NCI-H1048 (cell line): ENCODE data around the gene TRAF3IP1.
"Not testable (repeated sequence)": the region's sequence is repeated elsewhere in the genome, so short reads cannot be mapped to it uniquely, and the experiment has no call there.

Source experiments
- DNase-seq: peaks from one replicate; lab custom pipeline; 2025; lab: John Stamatoyannopoulos, UW

Gene TRAF3IP1

DNA sequence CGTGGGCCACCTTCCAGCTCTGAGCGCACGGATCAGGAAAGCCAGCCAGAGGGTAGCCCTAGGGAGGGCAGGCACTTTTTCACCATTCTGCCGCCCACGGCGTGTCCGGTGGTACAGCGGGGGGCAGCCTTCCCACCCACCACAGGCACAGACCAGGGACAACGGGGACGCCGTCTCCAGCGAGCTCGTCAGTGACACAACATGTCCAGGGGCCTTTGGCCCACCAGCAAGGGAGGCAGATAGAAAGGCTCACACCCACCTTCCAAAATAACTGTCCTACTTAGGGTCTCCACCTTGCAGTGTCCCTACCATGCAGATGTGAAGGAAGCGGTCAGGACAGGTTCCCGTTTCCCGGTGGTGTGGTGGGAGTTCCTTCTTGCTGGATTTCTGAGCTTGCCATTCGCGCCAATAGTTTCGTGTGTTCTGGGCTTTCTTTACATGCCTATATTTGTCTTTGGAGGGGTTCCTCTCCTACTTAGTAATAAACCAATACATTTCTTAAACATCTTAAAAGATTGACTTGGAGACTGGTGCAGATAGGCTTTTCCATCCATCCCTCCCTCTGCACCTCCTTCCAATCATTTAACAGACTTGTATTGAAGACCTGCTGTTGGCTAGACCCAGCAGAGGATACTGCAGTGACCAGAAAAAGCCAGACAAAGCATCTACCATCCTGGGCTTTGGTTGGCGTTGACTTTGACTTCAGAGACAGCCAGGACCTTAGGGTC, 107.3 kb downstream of the TRAF3IP1 start:
- no peak for DNase-seq

DNA sequence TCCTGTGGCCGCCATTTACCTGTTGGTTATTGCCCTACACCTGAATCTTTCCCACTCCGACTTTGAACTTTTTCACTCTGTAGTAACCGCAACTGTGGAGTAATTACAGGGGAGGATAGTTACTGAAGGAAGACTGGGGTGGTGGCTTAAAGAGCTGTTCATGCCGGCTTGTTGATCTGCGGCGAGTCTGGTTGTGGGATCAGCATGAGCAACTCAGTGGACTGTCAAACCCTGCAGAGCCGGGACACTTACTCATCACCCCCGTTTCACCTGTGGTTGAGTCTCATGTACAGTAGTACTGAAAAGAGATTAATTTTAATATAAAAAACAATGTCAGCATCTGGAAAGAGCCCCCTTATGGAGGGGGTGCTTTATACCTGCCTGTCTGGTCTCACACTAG, 108.5 kb downstream of the TRAF3IP1 start:
- DNase-seq = no peak

DNA sequence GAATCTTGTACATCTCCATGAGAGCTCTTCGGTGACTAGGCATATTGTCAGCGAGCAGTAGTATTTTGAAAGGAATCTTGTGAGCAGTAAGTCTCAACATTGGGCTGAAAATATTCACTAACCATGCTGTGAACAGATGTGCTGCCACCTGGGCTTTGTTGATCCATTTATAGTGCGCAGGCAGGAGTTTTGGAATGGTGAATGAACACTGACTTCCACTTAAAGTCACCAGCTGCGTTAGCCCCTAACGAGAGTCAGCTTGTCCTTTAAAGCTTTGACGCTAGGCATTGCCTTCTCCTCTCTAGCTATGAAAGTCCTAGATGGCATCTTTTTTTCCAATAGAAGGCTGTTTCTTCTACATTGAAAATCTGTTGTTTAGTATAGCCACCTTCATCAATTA, 110.5 kb downstream of the TRAF3IP1 start:
- DNase-seq = no peak

DNA sequence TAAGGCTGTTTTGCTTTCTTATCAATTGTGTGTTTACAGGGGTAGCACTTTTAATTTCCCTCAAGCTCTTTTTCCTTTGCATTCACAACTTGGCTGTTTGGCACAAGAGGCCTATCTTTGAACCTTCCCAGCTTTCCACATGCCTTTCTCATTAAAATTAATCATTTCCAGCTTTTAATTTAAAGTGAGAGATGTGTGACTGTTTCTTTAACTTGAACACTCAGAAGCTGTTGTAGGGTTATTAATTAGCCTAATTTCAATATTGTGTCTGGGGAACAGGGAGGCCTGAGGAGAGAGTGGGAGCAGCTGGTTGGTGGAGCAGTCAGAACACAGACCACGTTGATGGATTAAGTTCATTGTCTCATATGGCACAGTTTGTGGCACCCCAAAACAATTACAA, 111.1 kb downstream of the TRAF3IP1 start:
- no peak for DNase-seq

DNA sequence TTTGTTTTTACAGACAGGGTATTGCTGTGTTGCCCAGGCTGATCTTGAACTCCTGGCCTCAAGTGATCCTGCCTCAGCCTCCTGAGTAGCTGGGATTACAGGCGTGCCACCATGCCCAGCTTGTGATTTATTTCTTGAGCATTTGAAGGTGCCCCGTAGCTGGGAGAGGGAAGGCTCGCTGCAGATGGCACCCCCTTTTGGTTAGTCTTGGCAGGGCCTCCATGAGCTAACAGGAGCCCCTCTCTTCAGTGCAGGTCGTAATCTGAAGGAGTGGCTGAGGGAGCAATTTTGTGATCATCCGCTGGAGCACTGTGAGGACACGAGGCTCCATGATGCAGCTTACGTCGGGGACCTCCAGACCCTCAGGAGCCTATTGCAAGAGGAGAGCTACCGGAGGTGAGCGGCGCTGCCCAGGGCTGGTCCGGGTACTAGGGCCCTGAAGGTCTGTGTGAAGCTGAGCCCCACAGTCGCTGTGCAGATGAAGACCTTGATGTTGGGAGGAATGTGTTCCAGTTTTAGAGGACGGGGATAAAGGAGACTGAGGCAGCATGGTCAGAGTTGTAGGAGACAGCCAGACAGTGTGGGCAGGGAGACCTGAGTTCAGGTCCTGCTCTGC, 113.1 kb downstream of the TRAF3IP1 start:
- DNase-seq = no peak

DNA sequence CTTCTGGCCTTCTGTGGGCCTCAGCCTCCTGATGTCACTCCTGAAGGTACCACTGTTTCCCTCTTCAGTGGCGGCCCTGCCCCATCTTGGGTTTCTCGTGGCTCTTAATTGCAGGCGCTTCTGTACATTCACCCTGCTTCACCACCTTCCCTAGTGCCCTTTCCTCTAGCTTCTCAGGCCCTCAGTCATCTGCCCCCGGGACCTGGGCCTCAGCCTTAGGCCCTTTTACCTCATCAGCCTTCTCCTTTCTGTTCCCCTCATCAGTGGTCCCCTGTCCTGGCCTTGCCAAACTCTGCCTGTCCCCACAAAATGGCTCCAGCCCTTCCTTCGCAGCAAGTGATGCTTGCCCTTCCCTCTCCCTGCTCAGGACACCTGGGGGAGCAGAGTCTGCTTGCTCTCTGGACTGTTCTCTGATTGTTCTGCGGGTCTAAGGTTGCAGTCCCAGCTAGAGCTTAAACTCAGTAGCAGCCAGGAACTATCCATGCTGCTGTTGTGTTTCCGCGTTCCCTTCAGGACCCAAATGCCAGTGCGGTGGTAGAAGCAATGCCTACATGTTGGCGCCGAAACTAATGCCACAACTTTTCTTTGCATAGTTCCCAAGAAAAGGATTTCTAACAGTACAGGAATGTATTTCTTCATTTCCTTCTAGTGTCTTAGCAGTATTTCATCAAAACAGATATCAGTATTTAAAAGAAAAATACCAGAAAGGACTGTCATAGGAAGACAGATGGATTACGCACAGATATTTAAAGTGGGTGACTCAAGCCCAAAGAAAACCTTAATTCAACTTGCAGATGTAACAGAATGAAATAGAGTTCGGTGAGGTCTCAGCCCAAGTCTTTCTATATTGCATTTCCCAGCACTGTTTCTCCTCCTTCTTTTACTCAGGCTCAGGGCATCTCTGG, 113.9 kb downstream of the TRAF3IP1 start:
- no peak for DNase-seq

DNA sequence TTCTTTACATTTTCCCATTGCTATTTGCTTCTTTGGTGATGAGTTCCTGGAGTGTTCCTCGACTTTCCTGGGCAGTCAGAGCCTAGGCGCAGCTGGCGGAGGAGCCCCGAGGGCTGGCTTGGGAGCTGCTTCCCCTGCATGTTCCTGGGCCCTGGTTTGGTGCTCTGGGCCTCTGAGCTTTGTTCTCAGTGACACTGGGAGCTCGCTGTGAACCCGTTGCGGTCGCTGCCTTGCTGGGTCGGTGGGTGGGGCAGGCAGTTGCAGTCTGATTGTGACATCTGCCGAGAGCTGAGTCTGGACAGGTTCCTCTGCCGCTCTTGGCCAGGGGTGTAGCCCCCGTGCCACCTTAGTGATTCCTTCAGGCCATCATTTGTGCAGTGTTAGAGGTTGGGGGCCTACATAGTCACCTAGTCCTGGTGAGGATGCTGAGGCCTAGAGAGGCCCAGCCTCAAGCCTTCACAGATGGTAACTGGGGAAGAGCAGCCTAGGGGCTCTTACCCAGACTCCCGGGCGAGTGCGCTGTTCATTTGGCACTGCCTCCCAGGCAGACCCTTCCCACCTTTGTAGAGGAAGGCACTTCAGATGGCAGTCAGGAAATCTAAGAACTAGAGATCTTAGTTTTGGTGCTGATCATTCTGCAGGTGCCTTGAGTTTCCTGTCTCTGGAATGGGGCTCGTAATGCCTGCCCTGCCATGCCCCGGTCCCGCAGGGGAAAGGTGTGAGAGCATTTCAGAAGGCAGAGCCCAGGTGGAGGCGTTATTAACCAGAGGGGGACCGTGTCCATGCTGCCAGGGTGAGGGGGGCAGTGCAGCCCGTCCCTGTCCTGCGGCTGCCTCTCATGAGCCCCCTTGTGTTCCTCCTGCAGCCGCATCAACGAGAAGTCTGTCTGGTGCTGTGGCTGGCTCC, 114.8 kb downstream of the TRAF3IP1 start:
- DNase-seq = no peak

DNA sequence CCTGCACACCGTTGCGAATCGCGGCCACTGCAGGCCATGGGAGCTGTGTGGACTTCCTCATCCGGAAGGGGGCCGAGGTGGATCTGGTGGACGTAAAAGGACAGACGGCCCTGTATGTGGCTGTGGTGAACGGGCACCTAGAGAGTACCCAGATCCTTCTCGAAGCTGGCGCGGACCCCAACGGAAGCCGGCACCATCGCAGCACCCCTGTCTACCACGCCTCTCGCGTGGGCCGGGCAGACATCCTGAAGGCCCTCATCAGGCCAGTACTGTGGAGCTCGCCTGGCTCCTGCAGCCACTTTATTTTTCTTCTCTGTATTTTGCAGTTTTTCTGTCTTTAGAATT, 115.4 kb downstream of the TRAF3IP1 start:
- no peak for DNase-seq

DNA sequence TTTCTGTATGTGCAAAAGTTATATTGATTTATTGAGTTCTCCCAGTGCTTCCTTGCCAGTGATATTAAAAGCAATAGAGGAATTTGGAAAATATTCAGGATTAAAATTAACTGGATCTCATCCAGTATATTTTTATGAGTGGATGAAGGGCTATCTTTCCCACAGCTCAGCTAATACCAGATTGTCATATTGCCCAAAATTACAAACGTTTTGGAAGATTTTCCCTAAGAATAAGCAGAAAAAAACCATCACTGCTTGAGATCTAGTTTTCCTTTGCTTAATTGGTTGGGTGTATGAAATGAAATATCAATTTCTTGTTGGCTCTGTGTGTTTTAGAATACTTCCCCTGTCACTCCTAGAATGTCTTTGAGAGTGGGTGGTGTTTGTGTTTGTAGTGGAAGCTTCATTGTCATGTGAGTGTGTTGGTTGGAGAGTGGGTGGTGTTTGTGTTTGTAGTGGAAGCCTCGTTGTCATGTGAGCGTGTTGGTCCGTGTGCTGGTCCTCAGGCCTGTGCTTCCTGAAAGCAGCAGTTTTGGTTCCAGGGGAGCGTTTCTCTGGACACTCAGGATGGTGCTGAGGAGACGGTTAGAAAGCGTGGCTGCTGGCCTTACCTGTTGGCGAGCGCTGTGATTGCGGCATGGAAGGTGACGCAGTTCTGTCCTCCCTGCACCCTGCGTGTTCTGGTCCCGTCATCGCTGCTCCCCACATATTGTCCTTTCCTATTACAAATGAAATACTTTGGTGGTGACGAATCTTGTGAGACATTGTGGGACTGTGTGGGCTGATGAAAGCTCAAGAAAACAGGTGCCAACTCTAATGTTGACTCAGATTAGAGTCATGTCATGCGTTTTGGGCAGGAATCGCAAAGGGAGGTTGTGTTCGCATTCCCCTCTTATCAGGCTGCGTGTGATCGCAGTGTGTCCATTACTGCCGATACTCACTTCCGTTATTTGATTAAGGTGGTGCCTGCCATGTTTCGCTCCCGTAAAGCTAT, 118.8 kb downstream of the TRAF3IP1 start:
- no peak for DNase-seq

DNA sequence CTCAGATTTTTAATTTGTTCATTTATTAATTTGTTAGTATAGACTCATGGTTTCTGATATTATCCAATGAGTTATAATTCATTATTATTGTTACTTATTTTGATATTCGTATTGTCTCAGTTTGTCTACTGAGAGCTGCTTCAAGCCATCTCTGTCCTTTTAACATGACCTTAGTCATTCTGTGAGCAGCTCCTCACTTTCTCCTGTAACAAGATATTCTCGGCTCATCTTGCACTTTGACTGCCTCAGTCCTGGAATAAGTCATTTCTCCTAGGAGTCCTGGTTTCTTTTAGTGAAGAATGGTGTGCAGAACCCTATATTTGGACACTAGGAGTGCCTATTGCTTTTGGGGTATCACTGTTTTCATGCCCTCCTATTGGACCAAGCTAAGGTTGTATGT, 119.6 kb downstream of the TRAF3IP1 start:
- no peak for DNase-seq

DNA sequence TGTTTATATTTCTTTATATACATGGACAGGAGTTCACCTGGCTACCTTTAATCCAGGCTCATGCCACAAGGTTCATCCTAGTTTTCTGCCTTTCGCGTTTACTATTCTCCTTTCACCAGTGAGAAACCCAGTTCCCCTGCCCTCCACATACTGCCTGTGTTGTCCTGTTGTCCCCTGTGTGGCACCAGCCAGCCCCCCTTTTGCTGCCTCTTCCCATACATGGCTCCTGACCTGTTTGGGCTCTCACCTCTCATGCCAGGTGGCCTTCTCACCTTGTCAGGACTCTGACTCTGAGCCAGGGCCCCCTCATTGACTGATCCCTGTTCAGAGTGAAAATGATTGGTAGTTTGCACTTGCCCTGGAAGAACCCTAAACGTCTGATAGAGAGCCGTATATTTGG, 120.0 kb downstream of the TRAF3IP1 start:
- DNase-seq = no peak

DNA sequence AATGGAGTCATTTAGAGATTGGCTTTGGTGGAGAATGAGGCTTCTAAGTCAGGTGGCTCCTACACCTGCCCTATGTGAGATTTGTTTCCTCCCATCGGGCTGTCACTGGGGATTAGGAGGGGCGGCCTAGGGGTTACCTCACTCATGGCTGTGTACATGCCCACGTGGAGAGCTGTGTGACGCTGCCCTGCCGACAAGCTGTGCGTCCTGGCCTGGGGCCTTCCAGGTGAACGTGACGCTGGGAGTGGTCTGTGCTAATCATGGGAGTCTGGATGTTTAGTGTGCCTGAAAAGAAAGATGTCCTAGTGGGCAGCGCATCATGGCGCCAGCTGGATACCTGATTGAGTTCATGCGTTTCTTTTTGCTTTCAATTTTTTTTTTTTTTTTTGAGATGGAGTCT, 120.4 kb downstream of the TRAF3IP1 start:
- DNase-seq = no peak

DNA sequence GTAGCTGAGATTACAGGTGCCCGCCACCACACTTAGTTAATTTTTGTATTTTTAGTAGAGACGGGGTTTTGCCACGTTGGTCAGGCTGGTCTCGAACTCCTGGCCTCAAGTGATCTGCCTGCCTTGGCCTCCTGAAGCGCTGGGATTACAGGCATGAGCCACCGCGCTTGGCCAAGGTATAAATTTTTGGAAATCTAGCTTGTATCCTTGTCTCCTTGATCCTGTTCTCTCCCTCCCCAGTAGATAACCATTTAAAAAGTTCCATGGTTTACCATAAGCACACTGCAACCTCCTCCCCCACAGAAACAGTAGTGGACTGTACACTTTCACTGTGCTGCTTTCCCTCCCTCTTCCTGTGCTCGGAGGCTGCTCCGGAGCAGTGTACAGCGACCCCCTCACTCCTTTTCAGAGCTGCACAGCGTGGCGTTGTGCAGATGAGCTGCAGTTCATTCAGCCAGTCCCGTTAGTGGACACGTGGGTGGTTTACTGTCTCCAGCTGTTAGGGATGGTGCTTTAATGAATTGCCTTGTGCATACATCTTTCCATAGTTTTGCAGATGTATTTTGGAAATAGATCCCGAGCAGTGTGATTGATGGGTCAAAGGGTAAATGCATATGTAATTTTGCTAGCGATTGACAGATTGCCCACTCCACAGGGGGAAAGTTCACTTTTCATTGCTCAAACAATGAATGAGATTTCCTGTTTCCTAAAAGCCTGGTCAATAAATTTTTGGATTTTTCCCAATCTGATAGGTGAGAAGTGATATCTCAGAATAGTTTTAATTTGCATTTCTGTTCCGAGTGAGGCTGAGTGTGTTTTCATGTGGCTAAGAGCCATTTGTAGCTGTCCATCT, 121.2 kb downstream of the TRAF3IP1 start:
- no peak for DNase-seq

DNA sequence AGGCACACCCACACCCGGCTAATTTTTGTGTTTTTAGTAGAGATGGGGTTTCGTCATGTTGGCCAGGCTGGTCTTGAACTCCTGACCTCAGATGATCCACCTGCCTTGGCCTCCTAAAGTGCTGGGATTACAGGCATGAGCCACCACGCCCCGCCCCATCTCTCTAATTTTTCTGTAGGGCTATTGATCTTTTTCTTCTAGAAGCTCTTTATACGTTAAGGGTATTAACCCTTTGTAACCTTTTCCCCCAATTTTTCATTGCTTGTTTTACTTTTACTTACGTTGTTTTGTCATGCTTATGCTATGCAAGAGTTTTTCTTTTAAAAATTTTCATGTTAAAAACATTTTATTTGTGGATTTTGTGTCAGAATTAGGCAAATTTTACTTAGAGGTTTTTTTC, 121.9 kb downstream of the TRAF3IP1 start:
- not testable (repeated sequence) for DNase-seq

DNA sequence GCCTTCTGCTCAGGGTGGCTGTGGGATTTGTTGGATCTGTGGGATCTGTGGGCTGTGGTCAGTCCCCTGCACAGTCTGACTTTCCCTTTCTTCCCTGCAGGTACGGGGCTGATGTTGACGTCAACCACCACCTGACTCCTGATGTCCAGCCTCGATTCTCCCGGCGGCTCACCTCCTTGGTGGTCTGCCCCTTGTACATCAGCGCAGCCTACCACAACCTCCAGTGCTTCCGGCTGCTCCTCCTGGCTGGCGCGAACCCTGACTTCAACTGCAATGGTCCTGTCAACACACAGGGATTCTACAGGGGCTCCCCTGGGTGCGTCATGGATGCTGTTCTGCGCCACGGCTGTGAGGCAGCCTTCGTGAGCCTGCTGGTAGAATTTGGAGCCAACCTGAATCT, 123.9 kb downstream of the TRAF3IP1 start:
- DNase-seq = no peak

DNA sequence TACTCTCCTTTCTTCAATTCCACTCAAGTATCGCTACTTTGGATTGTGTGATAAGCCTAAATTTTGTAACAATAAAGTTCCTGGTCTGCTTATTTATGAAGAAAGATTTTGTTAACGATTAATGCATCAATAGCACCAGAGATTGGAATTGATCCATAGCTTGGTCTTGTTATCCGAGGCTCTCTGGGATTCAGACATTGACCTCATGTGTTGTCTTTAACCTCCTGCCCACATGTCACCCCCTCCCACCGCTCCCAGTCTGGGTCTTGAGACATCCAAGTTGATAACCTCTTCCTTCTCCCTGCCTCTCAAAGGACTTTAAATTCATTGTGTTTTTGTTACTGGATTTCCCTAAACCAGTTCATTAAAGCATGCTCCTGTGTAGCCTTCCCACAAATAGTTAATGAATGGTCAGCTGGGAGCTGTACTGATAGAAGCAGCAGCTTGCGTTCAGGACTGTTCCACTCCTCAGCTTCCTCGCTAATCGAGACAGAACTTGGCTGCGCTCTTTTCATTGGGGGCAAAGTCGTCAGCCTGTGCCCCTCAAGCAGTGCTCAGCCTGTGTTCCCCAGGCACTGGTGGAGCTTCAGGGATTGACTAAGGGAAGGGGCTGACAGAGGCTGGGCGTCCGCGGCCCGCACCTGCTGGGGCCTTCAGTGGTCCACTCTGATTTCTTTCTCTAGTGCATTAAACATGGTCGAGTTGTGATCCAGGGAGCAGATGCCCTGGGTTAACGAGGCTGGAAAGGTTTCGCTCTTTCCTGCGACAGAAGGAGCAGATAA, 125.3 kb downstream of the TRAF3IP1 start:
- no peak for DNase-seq

DNA sequence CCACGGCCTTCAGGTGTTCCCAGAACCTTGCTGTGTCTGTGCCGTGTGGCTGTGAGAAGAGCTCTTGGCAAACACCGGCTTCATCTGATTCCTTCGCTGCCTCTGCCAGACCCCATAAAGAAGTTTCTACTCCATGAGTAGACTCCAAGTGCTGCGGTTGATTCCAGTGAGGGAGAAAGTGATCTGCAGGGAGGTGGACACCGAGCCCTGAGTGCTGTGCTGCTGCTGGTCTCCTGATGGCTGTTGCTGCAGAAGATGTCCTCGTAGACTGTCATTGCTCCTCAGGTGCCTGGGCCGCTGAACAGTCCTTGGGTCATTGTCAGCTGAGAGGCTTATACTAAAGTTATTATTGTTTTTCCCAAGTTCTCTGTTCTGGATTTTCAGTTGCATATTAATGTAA, 126.1 kb downstream of the TRAF3IP1 start:
- no peak for DNase-seq

DNA sequence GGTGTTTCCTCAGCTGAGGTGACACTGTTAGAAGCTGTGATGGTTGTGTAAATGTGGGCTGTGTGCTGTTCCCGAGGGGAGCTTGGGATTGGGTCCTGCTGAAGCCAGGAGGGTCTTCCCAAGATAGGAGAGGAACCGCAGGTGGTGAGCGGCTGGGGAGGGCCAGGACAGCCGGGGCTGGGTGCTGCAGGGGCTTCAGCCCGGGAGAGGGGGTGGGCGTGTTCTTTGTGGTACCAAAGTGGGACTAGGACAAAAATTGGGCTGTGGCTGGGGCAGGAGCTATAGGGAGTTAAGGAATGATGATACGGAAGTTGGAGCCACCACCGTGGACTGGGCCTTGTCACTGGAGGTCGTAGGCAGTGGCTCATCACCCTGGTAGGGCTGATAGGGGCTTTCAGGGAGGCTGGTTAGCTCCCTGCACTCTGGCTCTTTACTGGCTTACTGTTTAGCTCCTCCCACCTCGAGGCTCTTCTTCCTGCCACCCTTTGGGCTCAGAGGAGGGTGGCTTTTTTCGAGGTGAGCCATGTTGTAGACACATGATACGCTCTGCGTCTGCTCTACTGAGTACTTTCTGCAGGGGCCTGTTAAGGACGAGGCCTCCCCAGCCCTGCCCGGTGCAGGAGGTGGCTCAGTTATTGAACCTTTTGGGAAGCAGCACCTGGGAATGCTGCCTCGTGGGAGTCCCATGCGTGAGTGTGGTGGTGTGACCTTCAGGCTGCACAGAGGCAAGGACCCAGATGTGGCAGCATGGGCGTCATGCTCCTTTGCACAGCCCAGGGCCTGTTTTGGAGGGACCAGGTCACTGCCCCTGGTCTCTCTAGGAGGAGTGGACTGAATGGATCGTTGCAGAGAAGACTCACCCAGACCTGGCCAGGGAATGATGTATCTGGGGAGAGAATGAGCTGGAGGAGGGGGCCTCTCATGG, 128.0 kb downstream of the TRAF3IP1 start:
- no peak for DNase-seq
